Naive thymus-derived CD8-positive, alpha-beta T cell (primary cell): Measurements from ENCODE around the gene SHROOM3. TPM values are rescaled to one million over a fixed set of nuclear protein-coding genes. Genes with fewer than 3 reads are reported as not detected.

ENCODE experiments used
- ATAC-seq, 2 donors: fragments of 150-1000 bp; cut with Tn5 transposase in 1 of 2; sonication (Bioruptor Pico), chemical (Tn5 transposase) in 1 of 2; 1 replicate in 1 of 2; 2 replicates in 1 of 2; pipeline ENCODE4 v1.10.0; 2021; ENCODE audit warnings: mild to moderate bottlenecking in 2 of 2, moderate library complexity in 2 of 2
- POLR2A ChIA-PET: fragments of 350-600 bp; sonication (Branson Sonifier 250); formaldehyde crosslinking; loops from one replicate; lab custom pipeline; 2021; ENCODE audit warnings: antibody characterized with exemption; lab: Charles Lee
- DNase-seq, 10 donors: peaks; one replicate each; pipeline versions ENCODE4 v3.0.0 to v3.0.0-alpha.2; 2020 to 2022
- H3K27ac Mint-ChIP-seq, 10 donors: one replicate each; pipeline ENCODE4 v1.8.0; 2020 to 2022; ENCODE audit warnings: mild to moderate bottlenecking in 10 of 10, mixed read lengths in 10 of 10, moderate library complexity in 4 of 10, inconsistent platforms in 1 of 10
- H3K27me3 Mint-ChIP-seq, 5 donors: one replicate each; pipeline ENCODE4 v1.8.0; 2021 to 2022; ENCODE audit warnings: mixed read lengths in 5 of 5
- H3K36me3 Mint-ChIP-seq, 3 donors: one replicate each; pipeline ENCODE4 v1.8.0; 2020 to 2022; ENCODE audit warnings: mixed read lengths in 3 of 3, mild to moderate bottlenecking in 2 of 3, inconsistent platforms in 1 of 3
- H3K4me1 Mint-ChIP-seq, 4 donors: one replicate each; pipeline ENCODE4 v1.8.0; 2021 to 2022; ENCODE audit warnings: mixed read lengths in 4 of 4
- H3K4me3 Mint-ChIP-seq, 10 donors: one replicate each; pipeline ENCODE4 v1.8.0; 2020 to 2022; ENCODE audit warnings: mild to moderate bottlenecking in 10 of 10, mixed read lengths in 10 of 10, moderate library complexity in 6 of 10, inconsistent platforms in 1 of 10
- H3K9me3 Mint-ChIP-seq, 9 donors: one replicate each; pipeline ENCODE4 v1.8.0; 2020 to 2022; ENCODE audit warnings: mixed read lengths in 9 of 9, mild to moderate bottlenecking in 3 of 9, inconsistent platforms in 1 of 9, moderate library complexity in 1 of 9
- polyA plus RNA-seq, 3 donors: library from polyadenylated mRNA; unstranded; fragments of 300-500 nt; fragmentation: Illumina TruSeq; gene quantifications; one replicate each; pipeline ENCODE4 v1.2.3, GENCODE V29; 2021
- total RNA-seq, 8 experiments: library from RNA in 2 of 8; stranded (reverse) in 2 of 8; gene quantifications; one replicate each; pipeline ENCODE4 v1.2.3 and lab custom pipeline; 2021 to 2026

SHROOM3 gene
- total and polyA plus RNA-seq, 5 experiments from 2014 or later, result not detected

GRCh38 chr4:76696109-76696508 lies 261.1 kb downstream of the SHROOM3 start:
- Mint-ChIP-seq H3K27ac (no peak overlapping the region), H3K4me3 (no peak overlapping the region), H3K4me1 (peaks cover 1 to 7% (median 5%) of the 10 kb centered on the region in 4 donors), H3K9me3 (peaks cover 0 to 6% (median 0%) of the 10 kb centered on the region in 9 donors), H3K27me3 (peaks cover 26 to 69% (median 54%) of the 10 kb centered on the region in 5 donors), H3K36me3 (no peaks in the 10 kb centered on the region)
- no peak for ATAC-seq
- POLR2A ChIA-PET, result no interaction called here
- no peak for DNase-seq

GRCh38 chr4:76697129-76697803 lies 262.2 kb downstream of the SHROOM3 start:
- H3K27me3 Mint-ChIP-seq, result peaks cover 18 to 58% (median 42%) of the 10 kb centered on the region in 5 donors
- peaks cover 0 to 6% (median 0%) of the 10 kb centered on the region in 9 donors for H3K9me3 Mint-ChIP-seq
- no peak overlapping the region for H3K4me3 Mint-ChIP-seq
- peak overlapping the region in 1 of 10 donors; percentile 29 for H3K27ac Mint-ChIP-seq
- ATAC-seq (no peak), DNase-seq (no peak)
- POLR2A ChIA-PET, result no interaction called here
- peaks cover 0 to 7% (median 3%) of the 10 kb centered on the region in 4 donors for H3K4me1 Mint-ChIP-seq
- no peaks in the 10 kb centered on the region for H3K36me3 Mint-ChIP-seq

GRCh38 chr4:76698141-76698540 lies 263.1 kb downstream of the SHROOM3 start:
- no peak overlapping the region for H3K4me3 Mint-ChIP-seq
- no peaks in the 10 kb centered on the region for H3K36me3 Mint-ChIP-seq
- H3K9me3 Mint-ChIP-seq, result peaks cover 0 to 2% (median 0%) of the 10 kb centered on the region in 9 donors
- H3K4me1 Mint-ChIP-seq, result peaks cover 0 to 7% (median 3%) of the 10 kb centered on the region in 4 donors
- no peak for ATAC-seq
- H3K27ac Mint-ChIP-seq, result no peak overlapping the region
- no peak for DNase-seq
- POLR2A ChIA-PET, result no interaction called here
- peaks cover 11 to 49% (median 35%) of the 10 kb centered on the region in 5 donors for H3K27me3 Mint-ChIP-seq

GRCh38 chr4:76699751-76700310 lies 264.8 kb downstream of the SHROOM3 start:
- POLR2A ChIA-PET, result no interaction called here
- no peak for DNase-seq
- Mint-ChIP-seq H3K4me1 (peaks cover 0 to 7% (median 3%) of the 10 kb centered on the region in 4 donors), H3K4me3 (no peak overlapping the region), H3K27me3 (peaks cover 6 to 39% (median 23%) of the 10 kb centered on the region in 5 donors), H3K9me3 (no peaks in the 10 kb centered on the region), H3K36me3 (no peaks in the 10 kb centered on the region), H3K27ac (no peak overlapping the region)
- ATAC-seq, result no peak

- Mint-ChIP-seq H3K4me3 (no peak overlapping the region), H3K4me1 (peaks cover 0 to 2% (median under 1%) of the 10 kb centered on the region in 4 donors), H3K9me3 (no peaks in the 10 kb centered on the region), H3K36me3 (no peaks in the 10 kb centered on the region), H3K27ac (no peak overlapping the region), H3K27me3 (peaks cover 2 to 19% (median 8%) of the 10 kb centered on the region in 5 donors)
- no peak for ATAC-seq
- POLR2A ChIA-PET, result no interaction called here
- DNase-seq, result no peak
Observed at GRCh38 chr4:76702440-76703122, 267.6 kb downstream of the SHROOM3 start.

- H3K9me3 Mint-ChIP-seq, result no peaks in the 10 kb centered on the region
Observed at GRCh38 chr4:76703123-76703490, 268.1 kb downstream of the SHROOM3 start.

GRCh38 chr4:76703676-76704075 lies 268.6 kb downstream of the SHROOM3 start:
- Mint-ChIP-seq H3K4me1 (no peaks in the 10 kb centered on the region), H3K27ac (no peak overlapping the region), H3K36me3 (no peaks in the 10 kb centered on the region), H3K9me3 (no peaks in the 10 kb centered on the region), H3K27me3 (peaks cover 2 to 17% (median 7%) of the 10 kb centered on the region in 5 donors), H3K4me3 (no peak overlapping the region)
- ATAC-seq (no peak), DNase-seq (no peak)
- POLR2A ChIA-PET, result no interaction called here

More at GRCh38 chr4:76703123-76703490, 268.1 kb downstream of the SHROOM3 start:
- ATAC-seq (no peak), DNase-seq (no peak)
- H3K4me3 Mint-ChIP-seq, result no peak overlapping the region
- H3K27me3 Mint-ChIP-seq, result peaks cover 2 to 19% (median 7%) of the 10 kb centered on the region in 5 donors
- H3K4me1 Mint-ChIP-seq, result no peaks in the 10 kb centered on the region
- POLR2A ChIA-PET, result no interaction called here
- H3K36me3 Mint-ChIP-seq, result no peaks in the 10 kb centered on the region
- no peak overlapping the region for H3K27ac Mint-ChIP-seq

- no peaks in the 10 kb centered on the region for H3K9me3 Mint-ChIP-seq
- peaks cover 2 to 11% (median 6%) of the 10 kb centered on the region in 5 donors for H3K27me3 Mint-ChIP-seq
- no peak overlapping the region for H3K27ac Mint-ChIP-seq
- ATAC-seq (no peak), DNase-seq (no peak)
- no peaks in the 10 kb centered on the region for H3K36me3 Mint-ChIP-seq
- no peak overlapping the region for H3K4me3 Mint-ChIP-seq
- POLR2A ChIA-PET, result no interaction called here
- H3K4me1 Mint-ChIP-seq, result no peaks in the 10 kb centered on the region
Observed at GRCh38 chr4:76704133-76704881, 269.3 kb downstream of the SHROOM3 start.

- no peak overlapping the region for H3K4me3 Mint-ChIP-seq
- POLR2A ChIA-PET, result no interaction called here
- H3K36me3 Mint-ChIP-seq, result no peaks in the 10 kb centered on the region
- no peaks in the 10 kb centered on the region for H3K4me1 Mint-ChIP-seq
- H3K27me3 Mint-ChIP-seq, result peaks cover 2 to 9% (median 4%) of the 10 kb centered on the region in 5 donors
- DNase-seq (no peak), ATAC-seq (no peak)
- H3K27ac Mint-ChIP-seq, result no peak overlapping the region
- H3K9me3 Mint-ChIP-seq, result no peaks in the 10 kb centered on the region
Observed at GRCh38 chr4:76705472-76705871, 270.4 kb downstream of the SHROOM3 start.

GRCh38 chr4:76706581-76706980 lies 271.6 kb downstream of the SHROOM3 start:
- no peak for ATAC-seq
- POLR2A ChIA-PET, result no interaction called here

GRCh38 chr4:76708971-76709771 lies 274.1 kb downstream of the SHROOM3 start:
- H3K4me1 Mint-ChIP-seq, result peaks cover 0 to 1% (median 0%) of the 10 kb centered on the region in 4 donors
- H3K4me3 Mint-ChIP-seq, result no peak overlapping the region
- no peak overlapping the region for H3K27ac Mint-ChIP-seq
- H3K27me3 Mint-ChIP-seq, result peaks cover 2 to 7% (median 4%) of the 10 kb centered on the region in 5 donors
- POLR2A ChIA-PET, result no interaction called here
- no peaks in the 10 kb centered on the region for H3K9me3 Mint-ChIP-seq
- DNase-seq (no peak), ATAC-seq (no peak)
- no peaks in the 10 kb centered on the region for H3K36me3 Mint-ChIP-seq

More at GRCh38 chr4:76706581-76706980, 271.6 kb downstream of the SHROOM3 start:
- H3K27ac Mint-ChIP-seq, result no peak overlapping the region
- H3K4me3 Mint-ChIP-seq, result no peak overlapping the region
- no peak for DNase-seq
- no peaks in the 10 kb centered on the region for H3K36me3 Mint-ChIP-seq
- peaks cover 2 to 9% (median 4%) of the 10 kb centered on the region in 5 donors for H3K27me3 Mint-ChIP-seq
- no peaks in the 10 kb centered on the region for H3K9me3 Mint-ChIP-seq
- no peaks in the 10 kb centered on the region for H3K4me1 Mint-ChIP-seq

GRCh38 chr4:76709772-76710090 lies 274.7 kb downstream of the SHROOM3 start:
- H3K27me3 Mint-ChIP-seq, result peaks cover 0 to 4% (median 3%) of the 10 kb centered on the region in 5 donors
- no peaks in the 10 kb centered on the region for H3K9me3 Mint-ChIP-seq
- POLR2A ChIA-PET, result no interaction called here
- H3K4me3 Mint-ChIP-seq, result no peak overlapping the region
- H3K4me1 Mint-ChIP-seq, result peaks cover 0 to 2% (median 0%) of the 10 kb centered on the region in 4 donors
- no peaks in the 10 kb centered on the region for H3K36me3 Mint-ChIP-seq
- DNase-seq (no peak), ATAC-seq (no peak)
- no peak overlapping the region for H3K27ac Mint-ChIP-seq
